OCI-LY1 (cell line): ENCODE results near the gene NDC80.

ENCODE experiments used
- H2AFZ ChIP-seq: fragments of 200-600 bp; sonication (generic), shearing (Covaris generic); 2 replicates; pipeline ENCODE4 v1.6.0; 2014; ENCODE audit warnings: antibody characterized with exemption, mild to moderate bottlenecking, low read length
- H3F3A ChIP-seq: fragments of 200-600 bp; sonication (generic), shearing (Covaris generic); 2 replicates; pipeline ENCODE4 v1.6.0; 2014; ENCODE audit warnings: mild to moderate bottlenecking, antibody characterized with exemption, low read length, moderate library complexity; ENCODE audit not compliant: insufficient read depth
- H3K27ac ChIP-seq: fragments of 200-600 bp; sonication (generic); 2 replicates; pipeline ENCODE4 v1.5.1; 2014; ENCODE audit warnings: low read length, mixed run types, mild to moderate bottlenecking, low read depth; ENCODE audit not compliant: poor library complexity, severe bottlenecking
- H3K27me3 ChIP-seq: fragments of 200-600 bp; sonication (generic); 2 replicates; pipeline ENCODE4 v1.6.0; 2014; ENCODE audit warnings: antibody characterized with exemption, mild to moderate bottlenecking, low read length, moderate library complexity; ENCODE audit not compliant: insufficient read depth
- H3K36me3 ChIP-seq: fragments of 200-600 bp; sonication (generic); 2 replicates; pipeline ENCODE4 v1.6.1; 2014; ENCODE audit warnings: mild to moderate bottlenecking, antibody characterized with exemption, low read length, moderate library complexity, mixed read lengths; ENCODE audit not compliant: insufficient read depth
- H3K4me1 ChIP-seq: fragments of 200-600 bp; sonication (generic); 2 replicates; pipeline ENCODE4 v1.5.1; 2014; ENCODE audit warnings: mild to moderate bottlenecking, low read length, moderate library complexity; ENCODE audit not compliant: insufficient read depth, severe bottlenecking
- H3K4me2 ChIP-seq: fragments of 200-600 bp; sonication (generic), shearing (Covaris generic); 2 replicates; pipeline ENCODE4 v1.6.1; 2014; ENCODE audit warnings: low read length
- H3K4me3 ChIP-seq: fragments of 200-600 bp; sonication (generic); 2 replicates; pipeline ENCODE4 v1.5.1; 2014; ENCODE audit warnings: low read length, low read depth, mild to moderate bottlenecking, mixed read lengths; ENCODE audit not compliant: poor library complexity, severe bottlenecking
- H3K79me2 ChIP-seq: fragments of 200-600 bp; shearing (Covaris generic); 2 replicates; pipeline ENCODE4 v1.6.1; 2016; ENCODE audit warnings: mixed run types, low read length, mixed read lengths; ENCODE audit not compliant: insufficient read depth
- H3K9ac ChIP-seq: fragments of 200-600 bp; sonication (generic), shearing (Covaris generic); 2 replicates; pipeline ENCODE4 v1.6.1; 2014; ENCODE audit warnings: mild to moderate bottlenecking, low read length, mixed read lengths
- H3K9me2 ChIP-seq: fragments of 200-600 bp; sonication (generic), shearing (Covaris generic); 2 replicates; pipeline ENCODE4 v1.6.1; 2014; ENCODE audit warnings: low read depth, mild to moderate bottlenecking, low read length, mixed read lengths
- H3K9me3 ChIP-seq: fragments of 200-600 bp; shearing (Covaris generic); 2 replicates; pipeline ENCODE4 v1.6.1; 2014; ENCODE audit warnings: low read length, mixed read lengths
- H4K20me1 ChIP-seq: fragments of 200-600 bp; sonication (generic), shearing (Covaris generic); 2 replicates; pipeline ENCODE4 v1.6.0; 2016; ENCODE audit warnings: mild to moderate bottlenecking, low read length; ENCODE audit not compliant: insufficient read depth
- CTCF ChIP-seq: fragments of 200-600 bp; sonication (generic), shearing (Covaris generic); IDR thresholded peaks from 2 replicates; pipeline ENCODE4 v1.5.1; 2017; ENCODE audit warnings: mild to moderate bottlenecking, antibody characterized with exemption, low read length, moderate library complexity, mixed read lengths
- EZH2 ChIP-seq: fragments of 200-600 bp; sonication (generic), shearing (Covaris generic); IDR thresholded peaks from 2 replicates; pipeline ENCODE4 v1.8.0; 2017; ENCODE audit warnings: borderline replicate concordance, mixed run types, mild to moderate bottlenecking, antibody characterized with exemption, low read length, moderate library complexity, mixed read lengths

Gene NDC80

GRCh38 chr18:2644535-2644934 is 73.2 kb downstream of the NDC80 start:
- H3K36me3 ChIP-seq: no peaks in the 10 kb centered on the region
- no peaks in the 10 kb centered on the region for H3K9me2 ChIP-seq
- H3F3A ChIP-seq: no peaks in the 10 kb centered on the region
- H3K4me3 ChIP-seq: no peak overlapping the region
- peaks cover 25% of the 10 kb centered on the region for H3K4me1 ChIP-seq
- H3K4me2 ChIP-seq: no peak overlapping the region
- no peaks in the 10 kb centered on the region for H4K20me1 ChIP-seq
- H3K27me3 ChIP-seq: no peaks in the 10 kb centered on the region
- no peak overlapping the region for H3K9ac ChIP-seq
- no peak overlapping the region for H2AFZ ChIP-seq
- no peak overlapping the region for H3K27ac ChIP-seq
- no peaks in the 10 kb centered on the region for H3K79me2 ChIP-seq
- TF ChIP-seq EZH2: no peak
- no peak for TF ChIP-seq CTCF
- H3K9me3 ChIP-seq: no peaks in the 10 kb centered on the region

GRCh38 chr18:2651981-2652380 is 80.6 kb downstream of the NDC80 start:
- peaks cover 13% of the 10 kb centered on the region for H3K4me1 ChIP-seq
- H3K4me3 ChIP-seq: no peak overlapping the region
- H3F3A ChIP-seq: no peaks in the 10 kb centered on the region
- H3K27ac ChIP-seq: no peak overlapping the region
- no peaks in the 10 kb centered on the region for H3K27me3 ChIP-seq
- peaks cover 11% of the 10 kb centered on the region for H3K79me2 ChIP-seq
- H3K9me2 ChIP-seq: no peaks in the 10 kb centered on the region
- H3K4me2 ChIP-seq: no peak overlapping the region
- no peak overlapping the region for H3K9ac ChIP-seq
- H2AFZ ChIP-seq: no peak overlapping the region
- H4K20me1 ChIP-seq: no peaks in the 10 kb centered on the region
- TF ChIP-seq EZH2 (no peak), CTCF (no peak)
- no peaks in the 10 kb centered on the region for H3K36me3 ChIP-seq
- H3K9me3 ChIP-seq: no peaks in the 10 kb centered on the region

- no peak overlapping the region for H3K27ac ChIP-seq
- H3F3A ChIP-seq: no peaks in the 10 kb centered on the region
- no peak overlapping the region for H3K4me2 ChIP-seq
- no peaks in the 10 kb centered on the region for H3K9me2 ChIP-seq
- no peak for TF ChIP-seq CTCF
- no peak for TF ChIP-seq EZH2
- H2AFZ ChIP-seq: no peak overlapping the region
- H3K36me3 ChIP-seq: no peaks in the 10 kb centered on the region
- peaks cover 21% of the 10 kb centered on the region for H3K4me1 ChIP-seq
- no peak overlapping the region for H3K9ac ChIP-seq
- no peak overlapping the region for H3K4me3 ChIP-seq
- H3K27me3 ChIP-seq: no peaks in the 10 kb centered on the region
- no peaks in the 10 kb centered on the region for H3K9me3 ChIP-seq
- peaks cover 26% of the 10 kb centered on the region for H3K79me2 ChIP-seq
- H4K20me1 ChIP-seq: no peaks in the 10 kb centered on the region
Measured at GRCh38 chr18:2653467-2653866, 82.1 kb downstream of the NDC80 start.
